ENCODE results near the gene TAS2R38. TPM values are rescaled to one million over a fixed set of nuclear protein-coding genes. Genes with fewer than 3 reads are reported as not detected.
A peak's percentile ranks its signal among the peaks of the same experiment; 100 is the strongest.

The TAS2R38 gene
- total RNA-seq, 1 donor from 2014 or later, result not detected

DNA sequence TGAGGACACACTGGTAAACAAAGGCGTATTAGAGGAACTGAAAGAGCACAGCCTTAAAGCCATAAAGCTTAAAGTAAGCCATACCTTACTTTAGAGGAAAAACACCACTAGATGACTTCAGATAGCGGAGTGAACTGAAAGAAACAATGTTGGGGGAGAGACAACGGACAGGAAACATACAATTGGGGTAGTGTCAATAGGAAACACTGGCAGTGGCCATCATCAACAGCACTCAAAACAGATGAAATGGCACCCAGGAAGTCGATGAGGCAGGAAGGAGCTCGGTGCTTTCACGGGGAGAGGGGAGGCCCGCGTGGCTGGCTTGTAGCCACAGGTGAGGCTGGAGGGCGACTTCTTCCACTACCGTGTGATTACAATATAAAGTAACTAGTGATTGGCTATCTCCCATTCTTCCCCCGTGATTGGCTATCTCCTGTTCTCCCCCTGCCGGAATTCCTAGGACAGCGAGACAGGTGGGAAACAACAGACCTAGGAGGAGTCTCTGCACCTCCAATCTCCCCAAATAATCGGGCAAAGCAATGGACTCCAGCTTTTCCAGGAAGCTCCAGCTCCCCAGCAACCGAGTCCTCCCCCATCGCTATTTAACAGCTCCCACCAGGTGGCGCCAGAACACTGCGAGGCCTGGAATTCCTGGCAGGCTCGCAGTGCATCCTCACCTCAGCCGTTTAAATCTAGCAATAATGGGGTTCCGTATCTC lies 2.4 kb upstream of the TAS2R38 start:
- ATAC-seq, result peak; percentile 79

DNA sequence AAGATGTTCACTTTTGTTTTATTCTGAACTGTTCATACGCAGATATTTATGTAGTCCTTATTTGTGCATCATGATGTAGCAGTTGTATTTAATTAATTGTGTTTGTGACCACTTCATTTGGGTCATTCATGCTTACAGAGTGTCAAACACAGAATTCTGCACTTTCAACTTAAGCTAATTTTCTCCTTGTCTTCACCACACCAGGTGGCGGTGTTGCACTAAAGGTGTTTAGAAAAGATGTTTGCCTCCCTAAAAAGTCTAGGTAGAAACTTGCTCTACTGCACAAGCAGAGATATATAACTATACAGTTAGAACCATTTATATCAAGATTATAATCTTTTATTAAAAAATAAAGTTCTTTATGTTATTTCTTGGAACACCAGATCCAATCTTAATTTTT lies 1.3 kb upstream of the TAS2R38 start:
- ATAC-seq, result no peak

DNA sequence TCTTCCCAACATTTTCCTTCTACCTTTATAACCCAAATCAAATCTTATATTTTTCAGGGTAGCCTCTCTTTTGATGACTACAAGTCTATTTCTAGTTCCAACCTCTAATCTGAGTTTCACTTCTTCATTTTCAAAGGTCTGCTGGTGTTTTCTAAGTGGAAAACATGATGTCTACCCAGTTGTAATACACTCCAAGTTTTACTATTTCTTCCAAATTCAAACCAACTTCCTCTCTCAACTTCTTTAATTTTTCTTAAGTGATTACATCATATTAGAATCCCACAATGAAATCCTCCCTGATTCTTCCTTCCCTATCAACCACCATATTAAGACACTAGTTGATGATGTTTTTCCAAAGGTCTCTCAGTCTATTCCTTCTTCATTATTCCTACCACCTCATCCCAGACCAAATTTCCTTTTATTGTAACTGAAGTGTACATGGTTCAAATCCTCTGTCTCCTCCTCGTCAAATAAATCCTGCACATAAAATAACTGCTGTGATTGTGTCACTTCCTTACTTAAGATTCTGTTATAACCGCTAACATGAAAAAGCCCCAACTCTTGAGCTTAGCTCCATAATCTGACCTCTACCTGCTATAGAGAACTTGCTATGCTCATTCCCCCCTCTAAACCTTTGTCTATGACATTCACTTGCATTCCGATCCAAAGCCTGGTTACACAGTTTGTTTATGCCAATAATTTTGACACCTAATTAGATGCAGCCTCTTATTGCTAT lies 12.7 kb downstream of the TAS2R38 start:
- ATAC-seq, result no peak

DNA sequence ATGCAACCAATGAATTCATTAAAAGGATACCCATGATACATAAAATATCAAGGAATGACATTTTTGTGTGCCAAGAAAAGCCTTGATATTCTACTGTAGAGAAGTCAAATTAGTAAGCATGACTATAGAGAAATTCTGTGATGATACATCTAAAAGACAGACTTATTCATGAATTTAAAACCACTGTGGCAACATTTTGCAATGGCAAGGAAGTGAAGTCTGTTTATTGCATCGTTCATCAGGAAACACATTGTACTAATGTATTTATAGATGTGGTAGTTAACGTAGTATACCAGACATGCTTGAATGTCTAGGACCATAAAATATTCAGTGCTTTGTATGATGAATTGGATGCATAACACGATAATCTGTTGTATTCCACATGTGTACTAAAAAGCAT lies 17.5 kb downstream of the TAS2R38 start:
- ATAC-seq, result no peak

DNA sequence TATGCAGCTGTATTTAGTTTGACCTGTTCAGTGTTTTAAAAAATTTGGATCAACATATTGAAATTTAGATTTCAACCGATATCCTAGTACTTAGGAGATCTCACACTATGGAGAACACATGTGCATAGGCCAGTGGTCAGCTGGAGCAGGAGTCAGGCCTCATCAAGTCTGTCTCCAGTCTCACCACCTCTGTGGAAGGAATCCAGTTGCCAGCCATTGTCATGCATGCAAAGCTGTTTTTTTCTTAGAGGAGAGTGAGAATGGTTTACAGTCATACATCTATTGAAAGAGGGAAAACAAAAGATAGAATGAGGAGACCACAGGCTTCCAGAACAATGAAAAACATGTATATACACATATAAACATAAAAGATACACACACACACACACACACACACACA lies 19.2 kb downstream of the TAS2R38 start:
- ATAC-seq, result no peak

DNA sequence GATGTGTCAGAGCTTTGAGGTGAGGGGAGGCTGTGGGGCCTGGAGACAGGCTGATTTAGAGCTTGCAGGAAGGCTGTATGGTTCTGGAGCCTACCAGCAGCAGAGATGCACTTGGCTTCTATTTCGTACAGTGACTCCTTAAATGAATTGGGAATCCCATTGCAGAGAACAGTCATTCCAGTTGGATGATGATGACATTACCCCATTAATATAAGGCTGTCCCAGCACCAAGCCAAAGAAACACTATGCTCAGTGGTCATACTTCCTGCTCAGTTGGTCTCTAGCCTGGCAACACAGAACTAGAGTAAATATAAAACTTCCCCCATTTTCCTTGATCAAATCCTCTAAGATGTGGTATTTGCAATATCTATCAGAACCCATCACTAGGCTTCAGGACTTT lies 21.1 kb downstream of the TAS2R38 start:
- ATAC-seq, result no peak

DNA sequence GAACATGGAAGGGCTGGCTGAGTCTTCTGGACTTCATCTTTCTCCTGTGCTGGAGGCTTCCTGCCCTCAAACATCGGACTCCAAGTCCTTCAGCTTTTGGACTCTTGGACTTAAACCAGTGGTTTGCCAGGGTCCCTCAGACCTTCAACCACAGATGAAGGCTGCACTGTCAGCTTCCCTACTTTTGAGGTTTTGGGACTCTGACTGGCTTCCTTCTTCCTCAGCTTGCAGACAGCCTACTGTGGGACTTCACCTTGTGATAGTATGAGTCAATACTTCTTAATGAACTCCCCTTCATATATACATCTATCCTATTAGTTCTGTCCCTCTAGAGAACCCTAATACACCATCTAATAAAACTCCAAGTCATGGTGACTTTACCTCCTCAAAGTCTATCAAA lies 22.8 kb downstream of the TAS2R38 start:
- no peak for ATAC-seq

DNA sequence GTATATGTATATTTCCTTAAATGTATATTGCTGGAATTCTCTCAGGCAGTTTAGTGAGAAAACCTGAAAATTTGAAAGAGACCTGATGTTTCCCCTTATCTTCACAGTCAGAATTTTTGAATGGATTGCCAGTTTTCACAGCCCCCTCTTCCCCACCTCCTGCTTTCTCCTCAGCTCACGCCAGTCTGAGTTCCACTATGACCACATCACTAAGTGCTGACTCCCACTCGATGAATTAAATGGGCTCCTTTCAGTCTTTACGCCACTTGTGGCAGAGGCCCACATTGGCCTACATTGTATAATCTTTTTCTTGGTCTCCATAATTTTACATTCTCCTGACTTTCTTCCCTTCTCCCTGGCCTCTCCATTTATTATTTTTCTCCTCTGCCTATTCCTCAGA lies 23.7 kb downstream of the TAS2R38 start:
- ATAC-seq, result no peak

DNA sequence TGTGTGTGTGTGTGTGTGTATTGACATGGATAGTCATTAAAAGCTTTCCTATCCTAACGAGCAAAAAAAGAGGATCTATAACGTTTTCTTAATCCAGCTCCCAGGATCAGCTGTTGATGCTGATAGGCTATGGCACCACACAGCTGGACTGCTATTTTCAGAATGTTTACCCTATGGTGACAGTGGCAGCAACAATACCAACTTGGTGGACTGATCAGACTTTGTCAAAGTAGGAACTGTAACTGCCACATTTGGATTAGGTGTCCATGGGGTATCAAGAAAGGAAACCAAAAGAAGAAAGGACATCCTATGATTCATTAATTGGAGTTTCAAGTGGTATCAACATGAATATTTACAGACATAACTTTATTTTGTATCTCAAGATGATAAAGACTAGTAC lies 24.1 kb downstream of the TAS2R38 start:
- ATAC-seq, result no peak

DNA sequence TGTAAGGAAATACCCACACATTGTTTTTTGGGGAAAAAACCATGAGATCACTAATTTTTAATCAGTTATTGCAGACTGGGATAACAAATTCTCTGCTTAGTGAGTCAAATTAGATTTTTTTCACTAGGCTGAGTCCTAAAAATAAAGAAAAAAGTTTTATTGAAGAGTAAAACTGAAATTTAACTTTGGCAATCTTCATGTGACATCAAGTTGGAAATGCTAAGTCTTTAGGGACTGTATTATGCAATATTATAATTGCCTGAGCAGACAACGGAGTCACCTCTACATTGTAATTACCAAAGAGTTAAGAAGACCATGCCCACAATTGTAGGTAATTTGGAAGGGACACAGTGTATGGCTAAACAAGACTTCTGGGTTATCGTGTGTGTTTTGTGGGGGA lies 24.6 kb downstream of the TAS2R38 start:
- ATAC-seq, result no peak

DNA sequence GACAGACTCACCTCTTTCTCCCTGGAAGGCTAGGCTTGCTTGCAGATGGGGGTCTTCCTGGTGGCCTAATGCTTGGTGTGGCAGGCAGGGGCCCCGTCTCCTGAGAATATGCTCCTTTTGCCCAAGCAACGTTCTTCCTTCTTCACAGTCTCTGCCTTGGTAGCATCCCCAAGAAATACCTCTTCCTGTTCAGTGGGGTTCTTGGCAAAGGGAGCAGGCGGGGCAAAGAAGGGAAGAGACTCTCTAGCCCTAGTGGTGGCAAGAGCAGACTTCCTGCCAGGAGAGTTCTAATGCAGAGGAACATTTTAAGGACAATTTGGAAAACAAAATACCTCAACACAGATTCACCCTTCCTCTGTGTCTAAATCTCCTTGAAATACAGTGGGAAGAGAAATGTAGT lies 26.8 kb downstream of the TAS2R38 start, which contains the start of gene CLEC5A:
Gene CLEC5A (minus strand): TSS at position 179 of the 400 bp plus-strand sequence. CDS start 682 bp downstream, outside the sequence.
- no peak for ATAC-seq

DNA sequence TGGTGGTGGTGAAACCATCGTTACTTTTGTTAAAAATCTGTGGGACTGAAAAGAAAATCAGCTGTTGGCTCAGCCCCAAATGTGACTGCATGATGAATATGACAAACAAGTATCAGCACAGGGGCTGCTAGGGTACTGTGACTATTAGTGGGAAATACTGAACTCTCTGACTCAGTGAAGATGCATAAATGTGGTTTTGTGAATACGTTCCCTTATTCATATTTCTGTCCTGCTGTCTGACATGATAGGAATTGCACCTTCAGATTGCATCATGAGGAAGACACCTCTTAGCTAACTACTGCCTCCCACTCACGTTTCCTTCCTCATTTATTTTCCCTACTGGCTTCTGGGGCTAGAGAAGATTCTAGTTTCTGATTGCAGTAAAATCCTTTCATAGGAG lies 28.2 kb downstream of the TAS2R38 start:
- no peak for ATAC-seq

DNA sequence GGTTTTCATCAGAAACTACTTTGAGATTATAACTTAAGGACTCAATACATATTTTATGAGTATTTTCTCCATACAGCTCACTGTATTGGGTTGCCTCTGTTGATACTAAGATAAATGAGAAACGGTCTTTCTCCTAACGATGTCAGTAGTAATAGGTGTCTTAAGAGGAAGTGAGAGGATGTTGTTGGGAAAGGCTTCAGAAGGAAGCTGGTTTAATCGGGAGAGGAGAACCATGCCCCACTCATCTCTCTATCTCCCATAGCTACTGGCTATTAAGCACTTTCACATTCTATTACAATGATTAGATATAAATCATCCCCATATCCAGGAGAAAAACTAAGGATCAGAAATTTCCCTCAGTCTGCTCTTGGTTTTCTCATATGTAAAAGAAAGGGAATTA lies 28.8 kb downstream of the TAS2R38 start:
- no peak for ATAC-seq

DNA sequence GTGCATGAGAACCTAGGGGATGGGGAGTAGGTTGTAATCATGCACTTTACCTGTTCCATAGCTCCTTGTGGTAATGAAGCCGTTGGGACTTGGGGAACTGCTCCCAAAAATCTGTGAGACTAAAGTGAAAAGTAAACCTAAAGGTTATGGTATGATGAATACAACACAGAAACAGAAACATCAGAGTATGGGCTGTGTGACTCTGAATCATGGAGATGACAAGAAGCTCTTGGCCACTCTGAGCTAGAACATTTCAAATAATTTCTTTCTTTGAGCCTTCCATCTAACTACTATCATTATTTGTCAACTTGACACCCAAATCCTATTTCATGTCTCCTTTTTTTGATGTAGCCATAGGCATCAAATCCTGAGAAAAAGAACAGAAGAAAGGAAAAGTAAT lies 29.7 kb downstream of the TAS2R38 start:
- ATAC-seq, result no peak

DNA sequence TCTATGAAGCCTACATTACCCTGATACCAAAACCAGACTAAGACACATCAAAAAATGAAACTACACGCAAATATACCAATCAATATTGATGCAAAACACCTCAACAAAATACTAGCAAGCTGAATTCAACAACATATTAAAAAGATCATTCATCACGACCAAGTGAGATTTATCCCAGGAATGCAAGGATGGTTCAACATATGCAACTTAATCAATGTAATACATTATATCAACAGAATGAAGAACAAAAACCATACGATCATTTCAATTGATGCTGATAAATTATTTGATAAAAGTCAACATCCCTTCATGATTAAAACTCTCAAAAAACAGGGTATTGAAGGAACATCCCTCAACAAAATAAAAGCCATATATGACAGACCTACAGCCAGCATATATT lies 32.5 kb downstream of the TAS2R38 start:
- ATAC-seq, result no peak

DNA sequence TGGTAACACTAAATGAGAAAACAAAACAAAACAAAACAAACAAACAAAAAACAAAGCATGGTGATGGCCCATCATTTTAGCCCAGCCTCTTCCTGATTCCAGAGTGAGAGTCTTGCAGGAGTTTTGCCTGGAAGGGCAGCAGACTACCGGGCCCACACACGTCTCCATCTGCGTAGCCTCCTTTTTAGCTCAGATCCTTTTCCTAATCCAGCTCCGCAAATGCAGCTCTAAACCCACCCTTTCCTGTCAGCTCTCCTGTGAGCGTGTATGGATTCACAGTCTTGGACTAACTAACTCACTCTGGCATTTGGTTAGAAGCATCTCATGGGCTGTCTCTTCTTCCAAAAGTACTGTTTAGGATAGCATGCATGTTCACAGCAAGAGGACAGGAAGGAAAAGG lies 43.4 kb downstream of the TAS2R38 start:
- no peak for ATAC-seq

DNA sequence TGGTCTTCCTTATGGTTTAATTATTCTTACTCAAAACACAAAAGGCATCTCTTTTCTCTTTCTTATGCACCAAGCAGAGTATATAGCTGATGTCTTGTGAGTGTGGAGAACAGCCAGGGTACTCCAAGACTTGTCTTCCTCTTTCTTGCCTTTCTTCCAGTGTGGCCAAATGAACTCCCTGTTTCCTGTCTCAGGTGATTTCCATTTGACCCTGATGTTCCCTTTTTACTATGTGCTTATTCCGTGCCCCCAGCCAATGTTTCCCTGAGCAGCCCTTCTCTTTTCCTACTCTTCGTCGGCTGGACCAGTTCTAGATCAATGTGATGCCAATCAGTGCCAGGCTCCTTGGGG lies 44.8 kb downstream of the TAS2R38 start:
- ATAC-seq, result no peak

DNA sequence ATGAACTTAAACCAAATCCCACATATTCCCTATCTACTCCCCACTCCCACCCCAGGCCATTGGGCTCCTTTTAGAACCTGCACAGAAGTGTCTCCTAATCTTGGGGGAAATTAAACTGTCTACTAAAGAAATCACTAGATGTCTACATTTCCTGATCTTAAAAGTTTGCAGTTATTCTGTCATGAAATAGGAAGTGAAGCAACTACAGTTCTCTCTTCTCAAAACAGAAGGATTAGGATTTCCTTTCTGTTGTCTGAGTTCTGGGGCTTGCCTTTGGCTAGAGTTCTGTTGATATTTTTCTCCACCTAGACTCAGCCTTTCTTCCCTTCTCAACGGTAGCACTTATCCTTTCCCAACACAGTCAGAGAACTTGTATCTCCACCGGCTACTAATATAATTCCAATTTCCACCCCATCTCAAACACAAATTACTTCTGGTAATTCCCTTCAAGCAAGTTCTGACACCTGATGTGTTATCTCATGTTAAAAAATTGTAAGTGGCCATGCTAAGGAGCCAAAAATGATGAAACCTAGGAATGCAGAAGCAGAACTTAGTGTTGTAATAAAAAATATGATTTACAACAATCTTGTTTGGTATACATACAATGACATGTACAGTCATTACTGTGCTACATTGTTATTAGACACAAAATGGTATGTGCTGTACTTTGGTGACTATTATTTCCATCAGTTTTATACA lies 45.3 kb downstream of the TAS2R38 start:
- ATAC-seq, result no peak

Other genes starting within 250 kb of the TAS2R38 start
- 105 TPM for gene SSBP1, start 235.4 kb downstream of the TAS2R38 start, total RNA-seq
- gene TAS2R3, start 209.7 kb downstream of the TAS2R38 start, total RNA-seq, result 0.96 TPM
- 0.56 TPM for gene TAS2R4, start 197.1 kb downstream of the TAS2R38 start, total RNA-seq
- gene TAS2R5, start 183.6 kb downstream of the TAS2R38 start, total RNA-seq, result 1.0 TPM
- gene PRSS37, start 132.3 kb downstream of the TAS2R38 start, total RNA-seq, result not detected
- not detected for gene OR9A4, start 57.4 kb downstream of the TAS2R38 start, total RNA-seq
- gene CLEC5A, start 26.8 kb downstream of the TAS2R38 start, total RNA-seq, result 0.20 TPM
- 0.92 TPM for gene MGAM, start 22.1 kb upstream of the TAS2R38 start, total RNA-seq
- 0.20 TPM for gene MGAM2, start 137.9 kb upstream of the TAS2R38 start, total RNA-seq